A549 (cell line): Measurements from ENCODE around the gene EIF4G3.

ENCODE experiments used
- HDAC2 ChIP-seq: fragments of 200-600 bp; sonication (generic); IDR thresholded peaks from 2 replicates; pipeline ENCODE4 v1.6.1; 2016
- TFCP2L1 ChIP-seq: fragments of 250-450 bp; sonication (Bioruptor Pico); IDR thresholded peaks from 2 replicates; pipeline ENCODE4 v1.5.0; 2021; ENCODE audit warnings: mild to moderate bottlenecking
- TF ChIP-seq, protein P1 (sequence below): fragments of >200 bp; sonication (Bioruptor Twin); formaldehyde crosslinking; IDR thresholded peaks from 3 replicates; pipeline ENCODE4 v1.5.1; 2016

DNA sequence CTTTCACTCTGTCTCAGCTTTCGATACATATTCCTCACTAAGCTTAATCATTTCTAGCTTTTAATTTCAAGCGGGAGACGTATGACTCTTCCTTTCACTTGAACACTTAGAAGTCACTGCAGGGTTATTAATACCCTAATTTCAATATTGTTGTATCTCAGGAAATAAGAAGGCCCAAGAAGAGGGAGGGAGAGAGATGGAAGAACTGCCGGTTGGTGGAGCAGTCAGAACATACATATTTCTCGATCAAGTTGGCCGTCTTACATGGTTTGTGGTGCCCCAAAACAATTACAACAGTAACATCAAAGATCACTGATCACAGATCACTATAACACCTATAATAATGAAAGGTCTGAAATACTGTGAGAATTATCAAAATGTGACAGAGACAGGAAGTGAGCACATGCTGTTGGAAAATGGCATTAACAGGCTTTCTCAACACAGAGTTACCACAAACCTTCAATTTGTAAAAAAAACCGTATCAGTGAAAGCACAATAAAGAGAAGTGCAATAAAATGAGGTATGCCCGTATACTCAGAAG, 244.2 kb downstream of the EIF4G3 start:
- TF ChIP-seq HDAC2 (no peak), TFCP2L1 (no peak)
- TF ChIP-seq, protein P1, sequence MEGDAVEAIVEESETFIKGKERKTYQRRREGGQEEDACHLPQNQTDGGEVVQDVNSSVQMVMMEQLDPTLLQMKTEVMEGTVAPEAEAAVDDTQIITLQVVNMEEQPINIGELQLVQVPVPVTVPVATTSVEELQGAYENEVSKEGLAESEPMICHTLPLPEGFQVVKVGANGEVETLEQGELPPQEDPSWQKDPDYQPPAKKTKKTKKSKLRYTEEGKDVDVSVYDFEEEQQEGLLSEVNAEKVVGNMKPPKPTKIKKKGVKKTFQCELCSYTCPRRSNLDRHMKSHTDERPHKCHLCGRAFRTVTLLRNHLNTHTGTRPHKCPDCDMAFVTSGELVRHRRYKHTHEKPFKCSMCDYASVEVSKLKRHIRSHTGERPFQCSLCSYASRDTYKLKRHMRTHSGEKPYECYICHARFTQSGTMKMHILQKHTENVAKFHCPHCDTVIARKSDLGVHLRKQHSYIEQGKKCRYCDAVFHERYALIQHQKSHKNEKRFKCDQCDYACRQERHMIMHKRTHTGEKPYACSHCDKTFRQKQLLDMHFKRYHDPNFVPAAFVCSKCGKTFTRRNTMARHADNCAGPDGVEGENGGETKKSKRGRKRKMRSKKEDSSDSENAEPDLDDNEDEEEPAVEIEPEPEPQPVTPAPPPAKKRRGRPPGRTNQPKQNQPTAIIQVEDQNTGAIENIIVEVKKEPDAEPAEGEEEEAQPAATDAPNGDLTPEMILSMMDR: no peak
